HG03565 (cell line): ENCODE data around the gene HAVCR1.
"Not testable (repeated sequence)": the region's sequence is repeated elsewhere in the genome, so short reads cannot be mapped to it uniquely, and the experiment has no call there.

Experiments
- ATAC-seq: cut with Tn5 transposase; IDR thresholded peaks from one replicate; pipeline ENCODE4 v1.9.1; 2021; ENCODE audit warnings: mild to moderate bottlenecking, moderate library complexity; ENCODE audit not compliant: unreplicated experiment

The HAVCR1 gene

GRCh38 chr5:157050050-157050449, 8.9 kb downstream of the HAVCR1 start:
- ATAC-seq, result no peak

GRCh38 chr5:157049605-157050004, 9.3 kb downstream of the HAVCR1 start:
- no peak for ATAC-seq

- ATAC-seq, result no peak
Measured at GRCh38 chr5:157047898-157048297, 11.0 kb downstream of the HAVCR1 start.

- ATAC-seq, result not testable (repeated sequence)
Measured at GRCh38 chr5:157047016-157047415, 11.9 kb downstream of the HAVCR1 start.

GRCh38 chr5:157046041-157046440, 12.9 kb downstream of the HAVCR1 start:
- ATAC-seq, result no peak

GRCh38 chr5:157045601-157046000, 13.3 kb downstream of the HAVCR1 start:
- ATAC-seq, result no peak

- ATAC-seq, result peak; percentile 64
Measured at GRCh38 chr5:157038568-157039187, 20.2 kb downstream of the HAVCR1 start.

- not testable (repeated sequence) for ATAC-seq
Measured at GRCh38 chr5:157034106-157035072, 24.5 kb downstream of the HAVCR1 start.

- ATAC-seq, result no peak
Measured at GRCh38 chr5:157033071-157033583, 25.8 kb downstream of the HAVCR1 start.

GRCh38 chr5:157030692-157031091, 28.2 kb downstream of the HAVCR1 start:
- ATAC-seq, result no peak

GRCh38 chr5:157029457-157029856, 29.5 kb downstream of the HAVCR1 start:
- ATAC-seq, result no peak

GRCh38 chr5:157027663-157028062, 31.3 kb downstream of the HAVCR1 start:
- ATAC-seq, result peak; percentile 88

GRCh38 chr5:157026789-157027424, 32.0 kb downstream of the HAVCR1 start:
- ATAC-seq, result no peak

- ATAC-seq, result no peak
Measured at GRCh38 chr5:157025093-157025698, 33.7 kb downstream of the HAVCR1 start.

GRCh38 chr5:157024208-157024959, 34.5 kb downstream of the HAVCR1 start:
- ATAC-seq, result no peak

- ATAC-seq, result no peak
Measured at GRCh38 chr5:157022024-157022423, 36.9 kb downstream of the HAVCR1 start.

GRCh38 chr5:157020511-157021222, 38.2 kb downstream of the HAVCR1 start:
- ATAC-seq, result no peak

GRCh38 chr5:157020002-157020401, 38.9 kb downstream of the HAVCR1 start:
- no peak for ATAC-seq

- not testable (repeated sequence) for ATAC-seq
Measured at GRCh38 chr5:157014143-157014542, 44.8 kb downstream of the HAVCR1 start.

GRCh38 chr5:157006262-157006661, 52.7 kb downstream of the HAVCR1 start:
- no peak for ATAC-seq
